22Rv1 (cell line): ENCODE data around the gene DPF3.

Experiments used
- H3K27ac ChIP-seq: fragments of 450-650 bp; 2 replicates; pipeline ENCODE4 v1.5.1; 2017
- ZFX ChIP-seq: fragments of 450-650 bp; IDR thresholded peaks from 2 replicates; pipeline ENCODE4 v1.6.1; 2017; ENCODE audit warnings: antibody characterized with exemption, borderline replicate concordance
- TF ChIP-seq, protein P1 (sequence below): fragments of 450-650 bp; IDR thresholded peaks from 2 replicates; pipeline ENCODE4 v1.5.1; 2017; ENCODE audit warnings: mild to moderate bottlenecking

DPF3 gene

DNA sequence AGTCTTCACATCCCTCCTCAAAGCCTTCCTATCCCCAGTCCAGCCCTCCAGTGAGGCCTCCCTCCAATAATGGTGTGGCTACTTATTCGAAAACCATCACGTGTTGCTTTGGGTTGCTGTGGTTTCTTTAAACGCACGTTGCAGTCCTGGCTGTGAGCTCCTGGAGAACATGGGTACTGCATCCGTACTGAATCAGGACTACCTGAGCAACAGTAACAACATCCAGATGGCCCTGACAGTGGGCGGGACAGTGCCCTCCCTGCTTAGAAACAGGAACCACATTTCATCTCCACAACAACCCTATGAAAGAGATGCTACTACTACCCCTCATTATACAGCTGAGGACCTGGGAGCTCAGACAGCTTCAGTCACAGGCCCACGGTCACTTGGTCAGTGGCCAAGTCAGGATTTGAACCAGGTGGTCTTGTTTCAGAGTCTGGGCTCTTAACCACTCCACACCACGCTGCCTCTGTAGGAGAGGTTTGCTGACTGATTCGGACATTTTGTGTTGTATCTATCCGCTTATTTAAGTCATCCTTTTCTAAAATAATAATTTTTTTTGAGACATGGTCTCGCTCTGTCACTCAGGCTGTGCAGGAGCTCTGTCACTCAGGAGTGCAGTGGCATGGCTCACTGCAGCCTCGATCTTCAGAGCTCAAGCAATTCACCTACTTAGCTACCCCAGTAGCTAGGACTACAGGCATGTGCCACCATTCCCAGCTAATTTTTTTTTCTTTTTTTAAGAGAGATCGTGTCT lies 104.8 kb downstream of the DPF3 start:
- TF ChIP-seq, protein P1, sequence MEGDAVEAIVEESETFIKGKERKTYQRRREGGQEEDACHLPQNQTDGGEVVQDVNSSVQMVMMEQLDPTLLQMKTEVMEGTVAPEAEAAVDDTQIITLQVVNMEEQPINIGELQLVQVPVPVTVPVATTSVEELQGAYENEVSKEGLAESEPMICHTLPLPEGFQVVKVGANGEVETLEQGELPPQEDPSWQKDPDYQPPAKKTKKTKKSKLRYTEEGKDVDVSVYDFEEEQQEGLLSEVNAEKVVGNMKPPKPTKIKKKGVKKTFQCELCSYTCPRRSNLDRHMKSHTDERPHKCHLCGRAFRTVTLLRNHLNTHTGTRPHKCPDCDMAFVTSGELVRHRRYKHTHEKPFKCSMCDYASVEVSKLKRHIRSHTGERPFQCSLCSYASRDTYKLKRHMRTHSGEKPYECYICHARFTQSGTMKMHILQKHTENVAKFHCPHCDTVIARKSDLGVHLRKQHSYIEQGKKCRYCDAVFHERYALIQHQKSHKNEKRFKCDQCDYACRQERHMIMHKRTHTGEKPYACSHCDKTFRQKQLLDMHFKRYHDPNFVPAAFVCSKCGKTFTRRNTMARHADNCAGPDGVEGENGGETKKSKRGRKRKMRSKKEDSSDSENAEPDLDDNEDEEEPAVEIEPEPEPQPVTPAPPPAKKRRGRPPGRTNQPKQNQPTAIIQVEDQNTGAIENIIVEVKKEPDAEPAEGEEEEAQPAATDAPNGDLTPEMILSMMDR: no peak
- no peak for TF ChIP-seq ZFX
- H3K27ac ChIP-seq: no peak overlapping the region

DNA sequence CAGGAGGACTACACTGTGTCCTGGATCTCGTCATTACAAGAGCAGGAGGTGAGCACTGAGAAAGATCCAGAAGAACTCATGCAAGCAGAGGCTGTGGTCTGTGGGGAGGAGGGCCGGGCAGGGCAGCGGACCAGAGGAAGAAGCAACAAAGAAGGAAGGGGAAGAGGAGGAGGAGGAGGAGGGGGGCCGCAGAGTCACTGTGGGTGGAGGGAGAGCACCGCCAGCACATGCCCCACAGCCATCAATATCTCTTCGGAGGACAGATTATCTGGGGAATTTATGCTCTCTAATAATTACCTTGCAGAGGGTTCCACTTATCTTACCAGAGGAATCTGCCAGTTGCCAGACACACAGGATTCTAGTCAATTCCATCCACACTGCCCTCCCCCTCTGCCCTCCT lies 105.6 kb downstream of the DPF3 start:
- TF ChIP-seq ZFX: no peak
- TF ChIP-seq, protein P1: no peak
- no peak overlapping the region for H3K27ac ChIP-seq

DNA sequence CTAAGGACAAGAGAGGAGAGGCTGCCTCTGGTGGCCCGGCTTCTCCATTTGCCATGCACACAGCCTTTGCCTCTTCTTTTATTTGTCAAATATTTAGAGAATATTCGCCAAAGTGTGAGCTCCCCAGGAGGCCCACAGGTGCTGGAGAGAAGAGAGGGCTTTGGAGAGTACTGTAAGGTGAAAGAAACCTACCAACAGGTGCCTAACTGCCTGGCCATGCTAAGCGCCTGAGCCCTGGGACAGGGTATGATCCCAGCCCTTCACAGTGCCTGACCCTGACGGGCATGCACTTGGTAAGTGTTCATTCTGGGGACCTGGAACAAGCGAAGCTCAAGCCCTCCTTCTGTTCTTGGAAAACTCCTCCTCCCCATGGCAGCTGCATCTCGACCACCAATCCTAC lies 106.1 kb downstream of the DPF3 start:
- TF ChIP-seq, protein P1: no peak
- no peak for TF ChIP-seq ZFX
- H3K27ac ChIP-seq: no peak overlapping the region

DNA sequence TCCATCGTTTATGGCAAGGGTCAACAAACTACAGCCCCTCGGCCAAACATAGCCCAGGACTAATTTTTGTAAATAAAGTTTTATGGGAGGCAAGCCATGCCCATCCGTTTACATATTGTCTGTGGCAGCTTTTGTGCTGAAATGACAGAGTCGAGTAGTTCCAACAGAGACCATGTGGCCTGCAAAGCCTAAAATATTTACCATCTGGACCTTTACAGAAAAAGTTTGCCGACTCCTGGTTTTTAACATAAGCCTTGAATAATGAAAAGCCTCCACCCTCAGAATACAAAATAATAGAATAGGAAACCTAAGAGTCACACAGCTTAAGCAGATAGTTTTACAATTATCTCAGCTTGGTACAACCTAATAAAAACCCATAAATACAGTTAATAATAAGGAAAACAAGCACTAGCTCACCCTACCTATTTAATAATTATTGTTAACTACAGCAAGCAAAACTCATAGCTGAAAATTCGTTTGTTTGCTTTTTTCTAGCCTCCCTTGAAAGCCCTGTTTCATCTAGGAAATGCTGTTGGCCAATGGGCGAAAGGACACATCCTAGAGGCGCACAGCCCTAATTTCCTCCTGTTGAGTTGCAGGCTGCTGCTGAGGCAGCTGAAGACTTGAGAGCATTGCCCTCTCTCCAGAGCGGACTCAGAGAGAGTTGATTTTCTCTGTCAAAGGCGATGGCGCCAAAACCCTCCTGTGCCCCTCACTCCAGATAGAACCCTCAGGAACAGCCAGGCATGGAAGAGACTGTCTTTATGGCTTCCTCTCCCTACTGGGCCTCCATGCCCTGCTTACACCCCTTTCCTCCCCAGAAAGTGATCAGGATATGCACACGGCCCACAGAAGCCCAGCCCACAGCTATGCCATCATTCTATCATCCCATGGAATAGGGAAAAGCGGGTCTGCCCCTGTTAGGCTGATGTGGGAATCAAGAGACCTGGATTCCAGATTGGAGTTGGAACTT lies 107.2 kb downstream of the DPF3 start:
- no peak overlapping the region for H3K27ac ChIP-seq
- TF ChIP-seq, protein P1: no peak
- no peak for TF ChIP-seq ZFX

DNA sequence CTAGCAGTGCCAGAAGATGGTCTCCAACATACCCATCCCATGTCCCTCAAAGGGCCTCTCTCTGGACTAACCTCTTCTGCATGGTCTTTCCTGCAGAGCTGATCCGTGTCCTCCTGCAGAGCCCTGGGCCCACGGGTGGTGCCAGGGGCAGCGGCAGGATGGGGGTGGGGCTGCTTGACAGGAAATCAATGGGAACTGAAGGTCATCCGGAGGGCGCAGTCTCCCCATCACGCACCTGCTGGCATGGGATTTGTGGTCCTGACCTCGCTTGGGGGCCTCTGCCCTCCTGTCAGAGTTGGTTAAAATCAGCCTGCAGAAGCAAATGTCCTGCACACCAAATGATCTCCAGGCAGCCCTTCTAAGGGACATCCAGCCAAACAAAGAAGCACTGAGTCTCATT lies 110.2 kb downstream of the DPF3 start:
- no peak for TF ChIP-seq ZFX
- TF ChIP-seq, protein P1: no peak
- no peak overlapping the region for H3K27ac ChIP-seq

DNA sequence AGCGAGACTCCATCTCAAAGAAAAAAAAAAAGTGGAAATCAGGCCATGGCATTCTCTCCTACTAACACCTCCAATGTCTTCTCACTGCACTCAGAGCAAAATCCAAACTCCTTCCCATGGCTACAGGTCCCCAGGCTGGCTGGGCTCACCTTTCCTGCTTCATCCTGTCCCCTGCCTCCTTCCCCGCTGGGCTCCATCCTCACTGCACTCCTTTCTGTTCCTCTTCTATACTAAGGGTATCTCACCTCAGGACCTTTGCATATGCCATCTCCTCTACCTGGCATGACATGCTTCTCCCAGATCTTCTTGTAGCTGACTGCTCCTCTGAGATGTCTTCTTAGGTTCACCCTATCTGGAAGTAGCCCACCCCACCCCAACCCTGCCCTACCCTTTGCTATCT lies 111.1 kb downstream of the DPF3 start:
- H3K27ac ChIP-seq: no peak overlapping the region
- TF ChIP-seq ZFX: no peak
- TF ChIP-seq, protein P1: no peak
